ENCODE measurements around the gene UNC5B. TPM values are rescaled to one million over a fixed set of nuclear protein-coding genes. Genes with fewer than 3 reads are reported as not detected.

Gene UNC5B
- total RNA-seq, 1 experiment from 2014 or later, result 49.6 TPM

- no peak for TF ChIP-seq ATF2 (CRISPR knock-in tag; IDR thresholded peaks at IDR 0.05; ENCODE audit: borderline replicate concordance, low read depth)
- no peak for TF ChIP-seq ZNF232 (CRISPR knock-in tag; IDR thresholded peaks at IDR 0.05)
These were observed 112.9 kb downstream of the UNC5B start (continued) for GRCh38 chr10:71325267-71325666.

GRCh38 chr10:71326464-71326881 lies 114.1 kb downstream of the UNC5B start:
- Mint-ChIP-seq H3K27me3 (ENCODE audit: low read depth) (no peaks in the 10 kb centered on the region), H3K27ac (no peak overlapping the region), H3K36me3 (peaks cover 14% of the 10 kb centered on the region), H3K9me3 (no peaks in the 10 kb centered on the region), H3K4me1 (no peaks in the 10 kb centered on the region), H3K4me3 (no peak overlapping the region)
- POLR2A ChIA-PET, result no interaction called here
- ATAC-seq (no peak), DNase-seq (ENCODE audit: low spot score) (no peak)
- TF ChIP-seq GABPB1 (CRISPR knock-in tag; IDR thresholded peaks at IDR 0.05) (no peak), ZBTB43 (CRISPR knock-in tag; IDR thresholded peaks at IDR 0.05) (no peak), ZNF512 (CRISPR knock-in tag; IDR thresholded peaks at IDR 0.05; ENCODE audit: borderline replicate concordance) (no peak), ZMAT4 (CRISPR knock-in tag; IDR thresholded peaks at IDR 0.05) (no peak), ATF2 (CRISPR knock-in tag; IDR thresholded peaks at IDR 0.05; ENCODE audit: borderline replicate concordance, low read depth) (no peak), E2F4 (CRISPR knock-in tag; IDR thresholded peaks at IDR 0.05; ENCODE audit: borderline replicate concordance, low read depth) (no peak), ATF1 (CRISPR knock-in tag; IDR thresholded peaks at IDR 0.05) (no peak), ATF6 (CRISPR knock-in tag; IDR thresholded peaks at IDR 0.05) (no peak), NR2C2 (CRISPR knock-in tag; IDR thresholded peaks at IDR 0.05) (no peak), ZNF138 (CRISPR knock-in tag; conservative IDR thresholded peaks at IDR 0.05) (no peak), FOXJ3 (CRISPR knock-in tag; IDR thresholded peaks at IDR 0.05; ENCODE audit: borderline replicate concordance) (no peak), STAT6 (CRISPR knock-in tag; conservative IDR thresholded peaks at IDR 0.05; ENCODE audit: low read depth) (no peak), CTCF (IDR thresholded peaks at IDR 0.05) (no peak), ZNF416 (CRISPR knock-in tag; IDR thresholded peaks at IDR 0.05) (no peak), NFATC4 (CRISPR knock-in tag; IDR thresholded peaks at IDR 0.05) (no peak), AR (CRISPR knock-in tag; IDR thresholded peaks at IDR 0.05) (no peak), TCF7 (CRISPR knock-in tag; IDR thresholded peaks at IDR 0.05; ENCODE audit: low read depth) (no peak), CREM (CRISPR knock-in tag; IDR thresholded peaks at IDR 0.05) (no peak)
- CTCF ChIA-PET, result no interaction called here

Data from WTC11 (cell line).